Measurements from ENCODE around the gene LHX4. TPM values are rescaled to one million over a fixed set of nuclear protein-coding genes. Genes with fewer than 3 reads are reported as not detected.

The LHX4 gene
- total and polyA plus RNA-seq, 4 donors: under 0.01 to 0.19 (median 0.05) TPM

DNA sequence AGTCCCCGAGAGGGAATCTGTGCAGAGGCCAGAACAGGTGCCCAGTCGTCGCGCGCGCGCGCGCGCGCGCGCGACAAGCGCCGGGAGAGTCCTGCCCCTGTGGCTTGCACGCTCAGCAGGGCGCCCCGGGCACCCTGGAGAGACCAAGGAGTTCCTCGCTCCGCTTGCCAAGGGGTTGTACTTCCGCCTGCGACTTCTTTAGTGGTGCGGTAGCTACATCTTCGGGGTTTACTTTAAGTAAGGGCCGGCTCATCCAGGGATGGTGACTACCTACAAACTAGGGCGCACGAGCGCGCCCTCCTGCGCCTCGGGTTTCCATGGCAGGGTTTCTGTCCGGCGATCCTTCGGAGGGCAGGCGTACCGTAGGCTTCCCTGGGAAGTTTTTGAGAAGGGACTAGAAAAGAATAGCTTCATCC is 1.4 kb downstream of the LHX4 start:
- no peak overlapping the region for H3K27ac ChIP-seq (ENCODE audit: low read depth in 1 of 2, low read length in 2 of 2)
- H3K4me1 ChIP-seq (ENCODE audit: control insufficient read depth in 4 of 4, insufficient read depth in 4 of 4, low read length in 3 of 4): peaks cover 30 to 60% (median 54%) of the 10 kb centered on the region in 4 donors
- TF ChIP-seq RXRA (IDR thresholded peaks at IDR 0.05): no peak
- TF ChIP-seq, protein P1, sequence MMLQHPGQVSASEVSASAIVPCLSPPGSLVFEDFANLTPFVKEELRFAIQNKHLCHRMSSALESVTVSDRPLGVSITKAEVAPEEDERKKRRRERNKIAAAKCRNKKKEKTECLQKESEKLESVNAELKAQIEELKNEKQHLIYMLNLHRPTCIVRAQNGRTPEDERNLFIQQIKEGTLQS (IDR thresholded peaks at IDR 0.05): no peak
- no peak for TF ChIP-seq EGR1 (IDR thresholded peaks at IDR 0.05; ENCODE audit: low read depth in 2 of 2)
- no peak for TF ChIP-seq SP1 (IDR thresholded peaks at IDR 0.05)
- TF ChIP-seq, protein P2, sequence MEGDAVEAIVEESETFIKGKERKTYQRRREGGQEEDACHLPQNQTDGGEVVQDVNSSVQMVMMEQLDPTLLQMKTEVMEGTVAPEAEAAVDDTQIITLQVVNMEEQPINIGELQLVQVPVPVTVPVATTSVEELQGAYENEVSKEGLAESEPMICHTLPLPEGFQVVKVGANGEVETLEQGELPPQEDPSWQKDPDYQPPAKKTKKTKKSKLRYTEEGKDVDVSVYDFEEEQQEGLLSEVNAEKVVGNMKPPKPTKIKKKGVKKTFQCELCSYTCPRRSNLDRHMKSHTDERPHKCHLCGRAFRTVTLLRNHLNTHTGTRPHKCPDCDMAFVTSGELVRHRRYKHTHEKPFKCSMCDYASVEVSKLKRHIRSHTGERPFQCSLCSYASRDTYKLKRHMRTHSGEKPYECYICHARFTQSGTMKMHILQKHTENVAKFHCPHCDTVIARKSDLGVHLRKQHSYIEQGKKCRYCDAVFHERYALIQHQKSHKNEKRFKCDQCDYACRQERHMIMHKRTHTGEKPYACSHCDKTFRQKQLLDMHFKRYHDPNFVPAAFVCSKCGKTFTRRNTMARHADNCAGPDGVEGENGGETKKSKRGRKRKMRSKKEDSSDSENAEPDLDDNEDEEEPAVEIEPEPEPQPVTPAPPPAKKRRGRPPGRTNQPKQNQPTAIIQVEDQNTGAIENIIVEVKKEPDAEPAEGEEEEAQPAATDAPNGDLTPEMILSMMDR (IDR thresholded peaks at IDR 0.05; ENCODE audit: low read depth, low read length, missing input control): no peak
- no peak for TF ChIP-seq RAD21 (IDR thresholded peaks at IDR 0.05)
- H3K9ac ChIP-seq (ENCODE audit: low read depth in 1 of 2, low read length in 2 of 2): no peak overlapping the region
- H3K36me3 ChIP-seq (ENCODE audit: control insufficient read depth in 4 of 4, insufficient read depth in 3 of 4, low read depth in 1 of 4, low read length in 3 of 4): no peaks in the 10 kb centered on the region
- DNase-seq (ENCODE audit: low spot score): no peak
- peak overlapping the region in 1 of 3 donors; percentile 26 for H3K4me3 ChIP-seq (ENCODE audit: low read depth in 1 of 3, low read length in 3 of 3)
- peaks cover 16 to 43% (median 27%) of the 10 kb centered on the region in 4 donors for H3K27me3 ChIP-seq (ENCODE audit: control insufficient read depth in 4 of 4, insufficient read depth in 4 of 4, low read length in 3 of 4)
- WGBS: 2% methylated on average over 37 of the region's 37 CpGs
- no peaks in the 10 kb centered on the region for H3K9me3 ChIP-seq (ENCODE audit: control insufficient read depth in 4 of 4, low read length in 3 of 4)

- Histone ChIP-seq H3K36me3 (ENCODE audit: control insufficient read depth in 4 of 4, insufficient read depth in 3 of 4, low read depth in 1 of 4, low read length in 3 of 4) (no peaks in the 10 kb centered on the region), H3K9me3 (ENCODE audit: control insufficient read depth in 4 of 4, low read length in 3 of 4) (no peaks in the 10 kb centered on the region), H3K4me1 (ENCODE audit: control insufficient read depth in 4 of 4, insufficient read depth in 4 of 4, low read length in 3 of 4) (peaks cover 30 to 60% (median 54%) of the 10 kb centered on the region in 4 donors), H3K9ac (ENCODE audit: low read depth in 1 of 2, low read length in 2 of 2) (no peak overlapping the region), H3K27me3 (ENCODE audit: control insufficient read depth in 4 of 4, insufficient read depth in 4 of 4, low read length in 3 of 4) (peaks cover 16 to 46% (median 28%) of the 10 kb centered on the region in 4 donors), H3K27ac (ENCODE audit: low read depth in 1 of 2, low read length in 2 of 2) (no peak overlapping the region), H3K4me3 (ENCODE audit: low read depth in 1 of 3, low read length in 3 of 3) (no peak overlapping the region)
- 5% methylated on average over 14 of the region's 14 CpGs for WGBS
- TF ChIP-seq YY1 (IDR thresholded peaks at IDR 0.05): no peak
- TF ChIP-seq, protein P3, sequence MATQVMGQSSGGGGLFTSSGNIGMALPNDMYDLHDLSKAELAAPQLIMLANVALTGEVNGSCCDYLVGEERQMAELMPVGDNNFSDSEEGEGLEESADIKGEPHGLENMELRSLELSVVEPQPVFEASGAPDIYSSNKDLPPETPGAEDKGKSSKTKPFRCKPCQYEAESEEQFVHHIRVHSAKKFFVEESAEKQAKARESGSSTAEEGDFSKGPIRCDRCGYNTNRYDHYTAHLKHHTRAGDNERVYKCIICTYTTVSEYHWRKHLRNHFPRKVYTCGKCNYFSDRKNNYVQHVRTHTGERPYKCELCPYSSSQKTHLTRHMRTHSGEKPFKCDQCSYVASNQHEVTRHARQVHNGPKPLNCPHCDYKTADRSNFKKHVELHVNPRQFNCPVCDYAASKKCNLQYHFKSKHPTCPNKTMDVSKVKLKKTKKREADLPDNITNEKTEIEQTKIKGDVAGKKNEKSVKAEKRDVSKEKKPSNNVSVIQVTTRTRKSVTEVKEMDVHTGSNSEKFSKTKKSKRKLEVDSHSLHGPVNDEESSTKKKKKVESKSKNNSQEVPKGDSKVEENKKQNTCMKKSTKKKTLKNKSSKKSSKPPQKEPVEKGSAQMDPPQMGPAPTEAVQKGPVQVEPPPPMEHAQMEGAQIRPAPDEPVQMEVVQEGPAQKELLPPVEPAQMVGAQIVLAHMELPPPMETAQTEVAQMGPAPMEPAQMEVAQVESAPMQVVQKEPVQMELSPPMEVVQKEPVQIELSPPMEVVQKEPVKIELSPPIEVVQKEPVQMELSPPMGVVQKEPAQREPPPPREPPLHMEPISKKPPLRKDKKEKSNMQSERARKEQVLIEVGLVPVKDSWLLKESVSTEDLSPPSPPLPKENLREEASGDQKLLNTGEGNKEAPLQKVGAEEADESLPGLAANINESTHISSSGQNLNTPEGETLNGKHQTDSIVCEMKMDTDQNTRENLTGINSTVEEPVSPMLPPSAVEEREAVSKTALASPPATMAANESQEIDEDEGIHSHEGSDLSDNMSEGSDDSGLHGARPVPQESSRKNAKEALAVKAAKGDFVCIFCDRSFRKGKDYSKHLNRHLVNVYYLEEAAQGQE (IDR thresholded peaks at IDR 0.05): no peak
- TF ChIP-seq, protein P4, sequence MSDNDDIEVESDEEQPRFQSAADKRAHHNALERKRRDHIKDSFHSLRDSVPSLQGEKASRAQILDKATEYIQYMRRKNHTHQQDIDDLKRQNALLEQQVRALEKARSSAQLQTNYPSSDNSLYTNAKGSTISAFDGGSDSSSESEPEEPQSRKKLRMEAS (IDR thresholded peaks at IDR 0.05): no peak
- TF ChIP-seq RAD21 (IDR thresholded peaks at IDR 0.05): no peak
- no peak for TF ChIP-seq ZBTB33 (IDR thresholded peaks at IDR 0.05)
- TF ChIP-seq TAF1 (conservative IDR thresholded peaks at IDR 0.05): no peak
- TF ChIP-seq SP1 (IDR thresholded peaks at IDR 0.05): no peak
- TF ChIP-seq EGR1 (IDR thresholded peaks at IDR 0.05; ENCODE audit: low read depth in 2 of 2): no peak
- no peak for TF ChIP-seq JUND (IDR thresholded peaks at IDR 0.05)
- TF ChIP-seq, protein P2 (IDR thresholded peaks at IDR 0.05; ENCODE audit: low read depth, low read length, missing input control): no peak
- TF ChIP-seq, protein P1 (IDR thresholded peaks at IDR 0.05): no peak
- no peak for TF ChIP-seq RXRA (IDR thresholded peaks at IDR 0.05)
- no peak for TF ChIP-seq GABPA (IDR thresholded peaks at IDR 0.05 in 1 of 2, conservative IDR thresholded peaks at IDR 0.05 in 1 of 2)
- no peak for DNase-seq (ENCODE audit: low spot score)
Observed at GRCh38 chr1:180231936-180232335, 1.9 kb downstream of the LHX4 start.

Data from liver (tissue), 9 donors.